SU-DHL-6 (cell line): Measurements from ENCODE around the gene SEMA3B.

Experiments used
- CTCF ChIP-seq: fragments of 200-600 bp; sonication (generic); IDR thresholded peaks from one replicate; pipeline ENCODE4 v1.5.1; 2017; ENCODE audit warnings: antibody characterized with exemption, mild to moderate bottlenecking, low read length, moderate library complexity; ENCODE audit not compliant: insufficient read depth, poor library complexity, severe bottlenecking
- EZH2phosphoT487 ChIP-seq: fragments of 200-600 bp; sonication (generic), shearing (Covaris generic); conservative IDR thresholded peaks from 2 replicates; pipeline ENCODE4 v1.6.1; 2018; ENCODE audit warnings: mild to moderate bottlenecking, antibody characterized with exemption, low read length, moderate library complexity, mixed read lengths

- TF ChIP-seq CTCF (no peak), EZH2phosphoT487 (no peak)
Measured at GRCh38 chr3:50300681-50301254, 31.8 kb downstream of the SEMA3B start.
